Measurements from ENCODE around the gene VANGL2. TPM values are rescaled to one million over a fixed set of nuclear protein-coding genes. Genes with fewer than 3 reads are reported as not detected.
A peak's percentile ranks its signal among the peaks of the same experiment; 100 is the strongest.

The VANGL2 gene
- total and polyA plus RNA-seq, 2 of the 4 experiments (the other 2 are of a cell fraction), result 0.36 to 3.6 TPM

- no peak for TF ChIP-seq MAFK (IDR thresholded peaks at IDR 0.05; ENCODE audit: low read depth, low read length)
- TF ChIP-seq ELK1 (IDR thresholded peaks at IDR 0.05; ENCODE audit: borderline replicate concordance, low read depth, low read length), result no peak
- no peak for TF ChIP-seq NFE2L2 (IDR thresholded peaks at IDR 0.05; ENCODE audit: low read depth, low read length)
- TF ChIP-seq POLR2A (IDR thresholded peaks at IDR 0.05; ENCODE audit: low read depth, low read length), result no peak
- no peak for TF ChIP-seq CEBPB (IDR thresholded peaks at IDR 0.05; ENCODE audit: low read depth, low read length)
- no peak for TF ChIP-seq USF2 (IDR thresholded peaks at IDR 0.05; ENCODE audit: low read depth, low read length)
- TF ChIP-seq CHD1 (IDR thresholded peaks at IDR 0.05; ENCODE audit: low read depth, low read length), result no peak
- TF ChIP-seq RCOR1 (IDR thresholded peaks at IDR 0.05; ENCODE audit: insufficient replicate concordance, low read length), result no peak
- peak; percentile 59 for TF ChIP-seq RAD21 (IDR thresholded peaks at IDR 0.05; ENCODE audit: low read length)
- peak; percentile 43; the same call in 1 of the 2 replicates for TF ChIP-seq SMC3 (IDR thresholded peaks at IDR 0.05; ENCODE audit: low read depth, low read length)
- no peak for TF ChIP-seq RFX5 (IDR thresholded peaks at IDR 0.05; ENCODE audit: low read depth, low read length)
- no peak for TF ChIP-seq MXI1 (IDR thresholded peaks at IDR 0.05; ENCODE audit: borderline replicate concordance, low read depth, low read length)
- TF ChIP-seq FOS (IDR thresholded peaks at IDR 0.05; ENCODE audit: low read depth, low read length), result no peak
- TF ChIP-seq CTCF (conservative IDR thresholded peaks at IDR 0.05; ENCODE audit: low read depth, low read length), result peak; percentile 45
- TF ChIP-seq MAZ (IDR thresholded peaks at IDR 0.05; ENCODE audit: borderline replicate concordance, low read depth, low read length), result no peak
- TF ChIP-seq BHLHE40 (IDR thresholded peaks at IDR 0.05; ENCODE audit: low read depth, low read length), result no peak
- H3K4me2 ChIP-seq (ENCODE audit: low read depth, low read length), result no peak overlapping the region
- H2BK15ac ChIP-seq (ENCODE audit: low read depth, low read length), result no peak overlapping the region
- H3K18ac ChIP-seq (ENCODE audit: low read depth, low read length), result no peak overlapping the region
- CTCF ChIA-PET, result interaction anchor here (0.8 kb wide), 1 partner anchor 12 kb away, joined by 4 read pairs; no protein-coding TSS in a partner anchor
- DNase-seq (peak; percentile 31), ATAC-seq (ENCODE audit: low read depth) (peak; percentile 89)
- no peak overlapping the region for H4K91ac ChIP-seq (ENCODE audit: insufficient read depth, low read depth, low read length)
- WGBS, 2 experiments (ENCODE audit: extremely low coverage in 2 of 2, insufficient read length in 1 of 2), result 43% methylated on average over 2 of the region's 4 CpGs; no CpG with 5 or more reads in 1 of the 2 experiments
- H2BK120ac ChIP-seq (ENCODE audit: low read depth, low read length), result no peak overlapping the region
- H4K5ac ChIP-seq (ENCODE audit: low read depth, low read length), result no peak overlapping the region
- no peaks in the 10 kb centered on the region for H3K4me1 ChIP-seq (ENCODE audit: control insufficient read depth, insufficient read depth, low read length)
- H2BK20ac ChIP-seq (ENCODE audit: low read depth, low read length), result no peak overlapping the region
- no peak overlapping the region for H3K14ac ChIP-seq (replicated peaks; ENCODE audit: low read depth, low read length)
- intact Hi-C loops (cut with micrococcal nuclease) (no loop called here), in situ Hi-C loops (cut with MboI; ENCODE audit: low sequenced_read_pairs) (no loop called here), dilution Hi-C loops (cut with HindIII; ENCODE audit: low sequenced_read_pairs, unreplicated experiment) (no loop called here)
- H3K36me3 ChIP-seq (ENCODE audit: control insufficient read depth, insufficient read depth, low read length), result peaks cover 4% of the 10 kb centered on the region; the same call in 1 of the 2 replicates
- no peak overlapping the region for H2BK5ac ChIP-seq (ENCODE audit: low read depth, low read length, poor library complexity, severe bottlenecking)
- no peaks in the 10 kb centered on the region for H3K27me3 ChIP-seq (ENCODE audit: control insufficient read depth, insufficient read depth, low read length)
- no peak overlapping the region for H2AK5ac ChIP-seq (ENCODE audit: low read depth, low read length)
- no peak overlapping the region for H4K8ac ChIP-seq (ENCODE audit: low read depth in 2 of 2, low read length in 2 of 2)
- H3K4ac ChIP-seq (ENCODE audit: low read depth, low read length), result no peak overlapping the region
- no peak overlapping the region for H3K9ac ChIP-seq (ENCODE audit: low read depth, low read length)
- no peak overlapping the region for H2AK9ac ChIP-seq (replicated peaks; ENCODE audit: low read depth, low read length, poor library complexity)
- no peaks in the 10 kb centered on the region; the same call in 1 of the 2 replicates for H3K9me1 ChIP-seq (ENCODE audit: insufficient read depth, low read length)
- H3K4me3 ChIP-seq (ENCODE audit: insufficient read depth, low read depth, low read length), result no peak overlapping the region
- H4K20me1 ChIP-seq (ENCODE audit: insufficient read depth, low read length), result no peaks in the 10 kb centered on the region; the same call in 1 of the 2 replicates
- H2AFZ ChIP-seq (replicated peaks; ENCODE audit: low read length, poor library complexity), result no peak overlapping the region
- H3K79me1 ChIP-seq (ENCODE audit: low read depth in 1 of 2, low read length in 2 of 2), result no peaks in the 10 kb centered on the region
- no peak overlapping the region for H3K23ac ChIP-seq (ENCODE audit: low read depth, low read length)
- POLR2A ChIA-PET (ENCODE audit: unreplicated experiment), result no interaction called here
- H3K9me3 ChIP-seq (ENCODE audit: control insufficient read depth, insufficient read depth, low read length), result no peaks in the 10 kb centered on the region
- no peak overlapping the region for H3K27ac ChIP-seq (ENCODE audit: insufficient read depth, low read length)
- BruUV-seq (replicated peaks), result no TSS peak
- no peak overlapping the region for H3K56ac ChIP-seq (ENCODE audit: extremely low read depth, insufficient read depth, low read length)
These were observed 16.0 kb downstream of the VANGL2 start for GRCh38 chr1:160416369-160416768.

All from IMR-90 (cell line).